ENCODE data around the gene OTOG. TPM values are rescaled to one million over a fixed set of nuclear protein-coding genes. Genes with fewer than 3 reads are reported as not detected.

Gene OTOG
- total RNA-seq, 1 experiment from 2014 or later = 0.35 TPM

DNA sequence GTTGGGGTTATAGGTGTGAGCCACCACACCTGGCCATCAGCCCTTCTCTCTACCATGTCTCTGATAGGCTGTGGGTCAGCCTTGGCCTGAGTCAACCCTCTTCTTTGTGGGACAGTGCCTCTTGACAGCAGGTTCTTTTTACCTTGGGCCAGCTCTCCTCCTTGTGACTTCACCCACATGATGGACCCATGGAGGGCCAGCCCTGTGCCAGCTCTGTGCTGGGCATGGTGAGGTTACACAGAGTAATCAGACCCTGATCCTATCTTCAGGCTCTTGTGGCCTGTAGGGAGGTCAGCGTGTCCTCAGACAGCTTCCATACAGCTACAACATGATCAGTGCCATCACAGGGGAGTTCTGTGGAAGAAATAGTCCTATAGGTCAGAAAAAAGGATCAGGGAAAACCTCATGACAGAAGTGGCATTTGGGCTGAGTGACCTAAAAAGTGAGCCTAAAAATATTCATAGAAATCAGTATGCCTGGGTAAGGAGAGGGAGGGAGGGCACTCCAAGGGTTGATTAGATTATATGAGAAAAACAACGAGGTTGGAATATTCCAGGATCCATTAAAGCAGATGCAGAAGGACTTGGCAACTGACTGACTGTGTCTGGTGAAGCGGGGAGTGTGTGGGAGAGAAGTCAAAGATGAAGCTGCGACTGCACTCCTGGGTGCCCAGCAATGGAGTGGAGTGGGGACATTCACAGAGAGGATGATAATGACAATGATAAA is 17.1 kb downstream of the OTOG start:
- no peak overlapping the region for H3K56ac ChIP-seq (ENCODE audit: insufficient read length, low read depth, low read length)
- H4K5ac ChIP-seq (ENCODE audit: insufficient read length, low read depth, low read length) = no peak overlapping the region
- no peak overlapping the region for H3K4ac ChIP-seq (ENCODE audit: low read depth, low read length)
- H3K27ac ChIP-seq (ENCODE audit: insufficient read length, low read depth, low read length) = no peak overlapping the region
- H4K8ac ChIP-seq (replicated peaks; ENCODE audit: insufficient read length, low read depth, low read length) = no peak overlapping the region
- no peaks in the 10 kb centered on the region for H3K27me3 ChIP-seq (ENCODE audit: insufficient read depth, low read length)
- H3K4me2 ChIP-seq (ENCODE audit: insufficient read depth, insufficient read length, low read length) = no peak overlapping the region
- H4K91ac ChIP-seq (ENCODE audit: insufficient read length, low read depth, low read length) = no peak overlapping the region
- H3T11ph ChIP-seq (ENCODE audit: low read length) = no peak overlapping the region
- no peak overlapping the region for H3K27ac Mint-ChIP-seq
- no peaks in the 10 kb centered on the region for H3K9me3 Mint-ChIP-seq
- no peaks in the 10 kb centered on the region for H3K23me2 ChIP-seq (ENCODE audit: insufficient read length, low read depth, low read length, poor library complexity, severe bottlenecking)
- H2BK120ac ChIP-seq (ENCODE audit: low read depth, low read length, poor library complexity, severe bottlenecking) = no peak overlapping the region
- H2BK20ac ChIP-seq (ENCODE audit: low read depth, low read length, poor library complexity, severe bottlenecking) = no peak overlapping the region
- H2AK5ac ChIP-seq (ENCODE audit: insufficient read length, low read length) = no peak overlapping the region
- H2BK5ac ChIP-seq (ENCODE audit: insufficient read length, low read length) = no peak overlapping the region
- no CpG with 5 or more reads among the region's 4 CpGs for WGBS (ENCODE audit: extremely low coverage, insufficient read length, low lambda C conversion rate)
- DNase-seq = no peak
- H3K4me1 ChIP-seq (ENCODE audit: insufficient read depth, low read length) = no peaks in the 10 kb centered on the region
- TF ChIP-seq, protein P1, sequence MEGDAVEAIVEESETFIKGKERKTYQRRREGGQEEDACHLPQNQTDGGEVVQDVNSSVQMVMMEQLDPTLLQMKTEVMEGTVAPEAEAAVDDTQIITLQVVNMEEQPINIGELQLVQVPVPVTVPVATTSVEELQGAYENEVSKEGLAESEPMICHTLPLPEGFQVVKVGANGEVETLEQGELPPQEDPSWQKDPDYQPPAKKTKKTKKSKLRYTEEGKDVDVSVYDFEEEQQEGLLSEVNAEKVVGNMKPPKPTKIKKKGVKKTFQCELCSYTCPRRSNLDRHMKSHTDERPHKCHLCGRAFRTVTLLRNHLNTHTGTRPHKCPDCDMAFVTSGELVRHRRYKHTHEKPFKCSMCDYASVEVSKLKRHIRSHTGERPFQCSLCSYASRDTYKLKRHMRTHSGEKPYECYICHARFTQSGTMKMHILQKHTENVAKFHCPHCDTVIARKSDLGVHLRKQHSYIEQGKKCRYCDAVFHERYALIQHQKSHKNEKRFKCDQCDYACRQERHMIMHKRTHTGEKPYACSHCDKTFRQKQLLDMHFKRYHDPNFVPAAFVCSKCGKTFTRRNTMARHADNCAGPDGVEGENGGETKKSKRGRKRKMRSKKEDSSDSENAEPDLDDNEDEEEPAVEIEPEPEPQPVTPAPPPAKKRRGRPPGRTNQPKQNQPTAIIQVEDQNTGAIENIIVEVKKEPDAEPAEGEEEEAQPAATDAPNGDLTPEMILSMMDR (conservative IDR thresholded peaks at IDR 0.05) = no peak
- no peak overlapping the region for H2BK15ac ChIP-seq (ENCODE audit: low read depth, low read length)
- H4K20me1 ChIP-seq (ENCODE audit: control insufficient read depth, insufficient read depth, insufficient read length) = no peaks in the 10 kb centered on the region
- no peak overlapping the region for H2BK12ac ChIP-seq (ENCODE audit: insufficient read length, low read depth, low read length)
- H3K9ac ChIP-seq (ENCODE audit: extremely low read depth, insufficient read length, low read length) = no peak overlapping the region
- H3K18ac ChIP-seq (ENCODE audit: insufficient read length, low read depth, low read length) = no peak overlapping the region
- no peaks in the 10 kb centered on the region for H3K36me3 Mint-ChIP-seq (ENCODE audit: insufficient read depth in 1 of 3, low read depth in 3 of 3)
- no peaks in the 10 kb centered on the region for H3K9me3 ChIP-seq (ENCODE audit: control insufficient read depth, low read depth, low read length)
- H3K14ac ChIP-seq (ENCODE audit: insufficient read depth, low read length) = no peak overlapping the region
- H3K4me3 Mint-ChIP-seq = no peak overlapping the region
- no peaks in the 10 kb centered on the region for H3K79me2 ChIP-seq (ENCODE audit: insufficient read depth, low read length)
- H3K23ac ChIP-seq (ENCODE audit: insufficient read length, low read depth, low read length) = no peak overlapping the region
- H3K4me1 Mint-ChIP-seq = peaks cover 0 to 3% of the 10 kb centered on the region in 2 experiments; a peak in 1 of 4 replicates
- H3K27me3 Mint-ChIP-seq (ENCODE audit: low read depth) = peaks cover 6% of the 10 kb centered on the region; the same call in 1 of the 2 replicates
- H2AFZ ChIP-seq (ENCODE audit: low read length) = no peak overlapping the region
- no peaks in the 10 kb centered on the region for H3K79me1 ChIP-seq (ENCODE audit: insufficient read depth, low read depth, low read length, poor library complexity, severe bottlenecking)
